Stimulated activated CD8-positive, alpha-beta memory T cell treated with anti-CD3 and anti-CD28 coated beads, Interleukin-12 subunit alpha, Interleukin-12 subunit beta, amount 100 ng/mL, for 4 hours (primary cell): Measurements from ENCODE around the gene KCNJ5.

Experiments used
- DNase-seq: peaks from one replicate; pipeline ENCODE4 v3.0.0-alpha.2; 2020; ENCODE audit warnings: low read depth

KCNJ5 gene

DNA sequence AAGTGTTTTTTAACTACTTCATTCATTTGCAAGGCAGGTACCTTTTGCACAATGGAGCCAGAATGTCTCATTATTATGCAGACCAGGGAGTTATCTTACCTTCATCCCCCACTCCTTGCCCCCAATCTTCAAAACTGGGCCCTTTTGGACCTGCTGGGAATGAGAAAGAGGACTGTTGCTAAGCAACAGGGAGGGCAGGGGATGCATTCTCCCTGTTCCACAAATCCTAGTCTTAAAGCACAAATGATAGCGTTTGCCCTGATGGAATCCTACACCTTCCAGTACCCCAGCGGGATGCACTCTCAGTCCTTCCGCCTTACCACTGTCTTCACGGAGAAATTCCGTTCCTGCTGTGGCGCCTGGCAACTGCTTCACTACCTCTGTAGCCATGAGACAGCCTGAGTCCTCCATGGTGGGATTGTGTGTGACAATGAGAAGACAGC lies 20.0 kb upstream of the KCNJ5 start:
- DNase-seq, result no peak

GRCh38 chr11:128872094-128872493 lies 19.1 kb upstream of the KCNJ5 start:
- DNase-seq, result no peak

GRCh38 chr11:128872594-128872993 lies 18.6 kb upstream of the KCNJ5 start:
- no peak for DNase-seq

GRCh38 chr11:128874427-128874826 lies 16.7 kb upstream of the KCNJ5 start:
- no peak for DNase-seq

DNA sequence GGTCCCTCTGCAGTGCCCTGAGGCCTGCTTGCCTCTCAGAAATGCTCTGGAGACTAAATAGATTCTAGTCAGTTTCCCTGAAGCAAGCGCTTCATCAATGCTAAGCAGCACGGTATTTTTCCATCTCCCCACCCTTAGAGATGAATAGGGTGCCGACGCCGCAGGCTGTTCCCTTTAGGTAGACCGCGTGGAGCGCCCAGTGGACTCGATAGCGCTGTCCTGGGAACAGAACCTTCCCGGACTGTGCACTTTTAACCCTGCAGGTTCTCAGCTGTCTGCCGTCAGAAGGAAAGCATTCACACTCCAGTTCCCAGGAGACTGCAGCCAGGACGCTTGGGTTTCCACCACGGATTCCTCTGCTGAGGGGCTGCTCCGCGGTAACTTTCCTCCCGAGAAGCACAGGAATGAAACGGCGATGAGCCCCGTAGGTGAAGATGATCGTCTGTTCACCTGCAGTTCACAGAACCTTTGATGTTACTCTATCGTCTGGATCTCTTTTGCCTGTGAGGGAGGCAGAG lies 15.0 kb upstream of the KCNJ5 start:
- no peak for DNase-seq

DNA sequence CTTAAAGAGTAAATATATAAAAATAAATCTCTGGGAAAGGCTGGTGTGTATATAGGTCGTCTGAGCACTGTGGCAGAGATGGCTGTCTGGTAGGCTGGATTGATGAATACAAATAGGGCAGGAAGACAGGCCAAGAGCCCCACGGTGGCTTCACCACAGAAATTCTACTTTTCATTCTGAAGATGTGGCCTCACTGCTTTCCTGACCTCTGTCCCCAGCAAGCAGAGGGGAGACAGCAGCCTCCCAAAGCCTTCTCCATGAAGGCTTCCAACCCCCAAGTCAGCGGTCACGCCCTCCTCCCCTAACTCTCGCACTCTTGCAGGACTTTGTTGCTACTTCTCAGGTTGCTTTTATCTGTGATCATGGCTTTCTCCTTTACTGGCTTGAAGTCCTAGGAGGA lies 13.4 kb upstream of the KCNJ5 start:
- no peak for DNase-seq

- DNase-seq, result no peak
These were observed 12.7 kb upstream of the KCNJ5 start for GRCh38 chr11:128878455-128878854.

GRCh38 chr11:128879817-128880216 lies 11.3 kb upstream of the KCNJ5 start:
- no peak for DNase-seq

GRCh38 chr11:128881221-128881620 lies 9.9 kb upstream of the KCNJ5 start:
- no peak for DNase-seq

DNA sequence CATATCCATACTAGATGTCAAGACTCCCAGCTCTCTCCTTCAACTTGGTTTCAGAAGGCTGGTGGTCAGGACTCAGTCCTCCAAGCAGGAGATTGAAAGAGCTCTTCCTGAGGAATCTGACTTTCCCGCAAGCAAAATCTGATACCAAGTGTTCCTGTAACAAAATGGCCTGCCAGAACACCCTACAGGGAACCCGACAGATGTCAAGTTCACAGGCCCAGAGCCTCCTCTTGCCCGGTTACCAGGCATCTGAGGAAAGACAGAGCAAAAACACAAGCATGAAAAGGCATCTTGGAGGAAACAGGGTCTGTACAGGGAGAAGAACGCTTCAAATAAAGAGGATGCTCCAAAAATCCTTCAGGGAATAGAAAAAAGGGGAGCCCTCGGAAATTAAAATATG lies 8.7 kb upstream of the KCNJ5 start:
- no peak for DNase-seq

DNA sequence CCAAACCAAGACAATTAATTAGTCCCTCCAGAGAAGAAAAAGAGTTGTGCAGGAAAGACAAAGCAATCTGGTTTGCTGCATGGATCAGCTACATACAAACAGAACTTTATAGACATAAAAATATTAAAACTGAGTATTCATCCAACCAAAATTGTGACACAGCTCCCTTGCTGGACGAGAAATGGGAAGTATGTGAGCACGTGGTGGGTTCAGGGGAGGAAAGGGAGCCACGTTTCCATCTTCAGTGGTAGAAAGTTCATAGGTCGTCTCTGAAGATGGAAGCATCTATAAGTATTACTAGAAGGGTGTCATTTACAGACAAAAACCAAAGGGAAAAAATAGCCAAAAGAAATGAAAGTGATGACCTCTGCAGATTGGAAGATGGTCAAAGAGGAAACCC lies 7.1 kb upstream of the KCNJ5 start:
- no peak for DNase-seq

- DNase-seq, result no peak
These were observed 6.3 kb upstream of the KCNJ5 start for GRCh38 chr11:128884703-128885338.

DNA sequence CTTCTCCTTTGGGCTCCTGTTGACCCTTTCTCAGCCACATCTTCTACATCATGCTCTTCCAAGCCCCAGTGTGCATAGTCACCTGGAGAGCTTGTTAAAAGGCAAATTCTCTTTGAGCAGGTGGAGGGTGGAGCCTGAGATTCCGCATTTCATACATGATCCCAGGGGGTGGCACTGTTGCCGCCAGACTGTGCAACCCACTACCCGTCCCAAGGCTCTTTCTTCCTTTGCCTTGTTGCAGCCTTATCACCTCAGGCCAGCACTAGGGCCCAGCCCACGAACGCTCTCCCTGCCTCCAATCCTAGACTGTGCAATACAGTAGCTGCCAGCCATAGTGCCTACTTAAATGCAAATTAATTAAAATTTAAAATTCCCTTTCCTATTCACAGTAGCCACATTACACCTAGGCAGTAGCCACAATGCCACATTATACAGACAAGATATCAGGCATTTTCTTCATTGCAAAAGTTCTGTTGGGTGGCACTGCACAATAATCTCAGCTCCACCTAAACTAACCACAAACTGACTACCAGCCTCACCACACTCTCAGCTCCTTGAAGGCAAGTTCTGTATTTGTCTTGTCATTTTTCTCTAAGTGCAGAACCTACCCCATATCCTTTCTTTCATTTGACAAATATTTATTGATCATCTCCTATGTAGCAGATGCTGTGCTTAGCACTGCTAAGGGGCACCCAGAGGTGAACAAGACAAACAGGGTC lies 4.6 kb upstream of the KCNJ5 start:
- DNase-seq, result no peak

- DNase-seq, result no peak
These were observed 2.8 kb upstream of the KCNJ5 start for GRCh38 chr11:128888034-128888985.

DNA sequence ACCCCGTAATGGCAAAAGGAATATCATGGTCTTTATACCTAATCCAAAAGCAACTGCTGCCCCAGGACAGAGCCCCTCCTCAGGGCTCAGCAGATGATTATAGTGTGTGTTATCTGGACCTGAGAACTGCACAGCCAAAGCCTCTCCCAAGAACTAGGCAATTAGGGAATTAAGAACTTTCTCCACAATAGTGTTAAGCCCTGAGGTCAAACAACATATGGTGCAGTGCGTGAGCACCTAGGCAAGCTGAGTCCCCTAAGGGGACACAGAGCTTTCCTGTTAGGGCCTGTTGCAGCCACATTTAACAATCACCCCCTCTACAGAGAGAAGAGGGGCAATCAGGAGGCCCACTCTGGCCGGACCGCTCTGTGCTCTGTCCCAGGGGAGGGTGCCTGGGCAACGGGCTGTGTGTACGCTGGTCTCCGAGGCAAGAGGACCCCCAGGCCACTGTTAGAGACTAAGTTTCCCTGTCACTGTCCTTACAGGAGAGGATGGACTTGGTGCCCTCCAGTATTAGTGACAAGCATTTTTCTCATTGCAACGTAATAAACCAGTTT lies 1.4 kb upstream of the KCNJ5 start:
- DNase-seq, result no peak

GRCh38 chr11:128890216-128890542 lies 977 bp upstream of the KCNJ5 start:
- no peak for DNase-seq

- no peak for DNase-seq
These were observed 800 bp downstream of the KCNJ5 start for GRCh38 chr11:128891913-128892398.

GRCh38 chr11:128892866-128893565 lies 1.9 kb downstream of the KCNJ5 start:
- no peak for DNase-seq

- DNase-seq, result no peak
These were observed 2.6 kb downstream of the KCNJ5 start for GRCh38 chr11:128893578-128894285.

DNA sequence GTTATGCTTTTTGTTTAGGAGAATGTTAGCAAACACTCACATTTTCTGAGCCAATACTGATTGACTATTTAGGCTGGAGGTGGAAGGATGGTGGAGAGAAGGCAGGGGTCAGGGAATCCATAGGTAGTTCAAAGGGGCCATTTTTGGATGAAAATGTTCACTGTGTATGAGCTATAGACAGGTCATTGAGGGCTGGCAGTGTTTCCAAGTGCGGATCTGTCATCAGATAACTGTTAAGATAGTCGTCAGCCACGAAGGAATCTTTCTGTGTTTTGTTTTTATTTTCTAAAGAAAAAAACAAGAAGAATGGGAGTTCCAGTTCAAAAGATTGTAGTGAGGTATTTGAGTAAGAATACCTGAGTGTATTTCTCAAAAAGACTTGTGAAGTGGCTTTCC lies 3.1 kb downstream of the KCNJ5 start:
- no peak for DNase-seq

- no peak for DNase-seq
These were observed 3.5 kb downstream of the KCNJ5 start for GRCh38 chr11:128894685-128895084.
